Adrenal gland (tissue), 5 donors: ENCODE results near the gene ARFGAP1.

Experiments used
- CTCF ChIP-seq, 6 experiments: fragments of 450-650 bp in 4 of 6; fragments of 200-600 bp in 2 of 6; sonication (generic) in 1 of 6; IDR thresholded peaks; 1 replicate in 5 of 6; 2 replicates in 1 of 6; pipeline versions ENCODE4 v1.5.1 to v1.8.0; 2016 to 2021; ENCODE audit warnings: antibody characterized with exemption in 6 of 6, mild to moderate bottlenecking in 2 of 6, moderate library complexity in 1 of 6
- POLR2A ChIP-seq, 2 donors: fragments of 450-650 bp; IDR thresholded peaks; one replicate each; pipeline ENCODE4 v1.6.1; 2017; ENCODE audit warnings: antibody characterized with exemption in 2 of 2, mild to moderate bottlenecking in 2 of 2, moderate library complexity in 1 of 2
- donor health status: DM: no; HTN: no; CAD: no.

GRCh38 chr20:63235399-63235983 is 37.1 kb upstream of the ARFGAP1 start, which contains the start of gene BIRC7:
- no peak for TF ChIP-seq POLR2A (IDR thresholded peaks at IDR 0.05)
- no peak for TF ChIP-seq CTCF (IDR thresholded peaks at IDR 0.05)
